LHCN-M2 (cell line): ENCODE data around the gene ASCC1. TPM values are rescaled to one million over a fixed set of nuclear protein-coding genes. Genes with fewer than 3 reads are reported as not detected.
A peak's percentile ranks its signal among the peaks of the same experiment; 100 is the strongest.

Source experiments
- DNase-seq: peaks from one replicate; pipeline ENCODE4 v3.0.0-alpha.2; 2012; ENCODE audit warnings: low read depth
- total RNA-seq: library from RNA; depleted of rRNA; stranded (reverse); fragments of >200 nt; gene quantifications from 2 replicates; pipeline ENCODE4 v1.2.3, GENCODE V29; 2014

ASCC1 gene
- total RNA-seq, 1 experiment from 2014 or later: 37.3 TPM

- no peak for DNase-seq
These were observed 132.2 kb downstream of the ASCC1 start for GRCh38 chr10:72083790-72084459.

- no peak for DNase-seq
These were observed 133.0 kb downstream of the ASCC1 start for GRCh38 chr10:72082856-72083789.

DNA sequence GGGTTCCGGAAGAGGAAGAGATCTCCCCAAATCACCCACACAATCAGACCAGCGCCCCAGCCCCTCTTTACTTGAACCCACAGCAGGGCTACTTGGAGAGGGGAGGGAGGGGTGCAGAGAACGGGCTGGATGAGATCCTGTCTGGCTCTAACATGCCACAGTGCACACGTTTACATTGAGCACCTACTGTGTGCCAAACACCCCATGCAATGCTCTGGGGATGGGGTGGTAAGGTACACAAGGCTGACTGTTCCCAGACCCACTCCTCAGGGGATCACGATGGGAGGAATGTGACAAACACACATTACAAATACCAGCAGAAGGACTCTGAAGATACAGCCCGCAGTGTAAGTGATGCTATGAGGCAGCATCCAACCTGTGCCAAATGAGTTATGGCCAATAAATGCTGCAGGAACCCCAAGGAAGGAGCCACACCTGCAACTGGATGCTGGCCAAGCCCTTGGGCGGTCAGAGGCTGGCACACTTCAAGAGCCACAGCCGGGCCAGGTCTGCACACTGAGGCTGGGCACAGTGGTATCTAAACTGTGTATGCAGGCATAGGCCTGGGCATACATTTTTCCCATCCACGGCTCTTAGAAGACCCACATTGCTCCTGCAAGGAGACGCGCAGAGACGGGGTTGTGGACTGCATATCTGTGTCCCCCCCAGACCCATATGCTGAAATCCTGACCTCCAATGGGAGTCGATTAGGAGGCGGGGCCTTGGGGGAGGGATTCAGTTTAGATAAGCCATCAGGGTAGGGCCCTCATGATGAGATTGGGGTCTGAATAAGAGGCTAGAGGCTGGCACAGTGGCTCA is 134.1 kb downstream of the ASCC1 start:
- DNase-seq: no peak

GRCh38 chr10:72081210-72081609 is 134.9 kb downstream of the ASCC1 start:
- no peak for DNase-seq

DNA sequence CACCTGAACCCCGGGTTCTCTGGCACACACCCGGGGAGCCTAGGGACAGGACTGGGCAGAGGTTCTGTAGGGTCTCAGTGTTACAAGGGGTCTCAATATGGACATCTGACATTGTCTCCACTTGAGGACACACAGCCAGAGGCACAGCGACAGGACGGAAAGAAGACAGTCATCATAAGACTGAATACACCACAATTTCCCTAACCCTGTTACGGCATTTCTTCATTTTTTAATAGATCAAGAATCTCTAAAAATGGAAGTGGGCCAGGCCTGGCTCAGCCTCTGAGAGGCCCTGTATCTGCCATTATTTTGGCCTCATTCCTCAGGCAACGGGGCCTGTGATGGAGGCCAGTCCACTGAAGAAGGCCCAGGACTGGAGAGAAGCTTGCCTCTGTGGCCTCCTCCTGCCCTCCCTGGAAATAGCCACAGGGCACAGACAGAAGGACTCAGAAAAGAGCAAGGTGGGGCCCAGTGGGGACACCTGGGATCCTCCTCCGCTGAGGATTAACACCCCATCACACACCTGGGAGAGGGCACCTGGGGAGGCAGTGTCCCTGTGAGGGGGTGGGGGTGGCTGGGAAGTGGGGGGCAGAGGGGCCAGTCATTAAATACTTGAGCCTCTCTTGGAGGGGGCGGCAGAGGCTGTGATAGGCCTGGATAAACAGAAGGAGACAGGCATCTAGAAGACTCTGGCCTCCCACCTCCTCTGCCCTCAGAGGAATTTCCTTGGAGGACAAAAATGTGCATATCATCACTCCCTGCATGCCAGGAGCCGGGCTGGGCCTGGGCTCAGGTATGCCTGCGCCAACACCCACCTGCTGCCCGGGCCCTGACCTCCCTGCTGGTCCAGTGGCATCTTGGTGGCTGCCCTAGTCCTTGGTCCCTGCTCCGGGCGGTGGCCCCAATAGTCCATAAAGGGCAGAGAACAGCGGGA is 135.8 kb downstream of the ASCC1 start:
- DNase-seq: no peak

DNA sequence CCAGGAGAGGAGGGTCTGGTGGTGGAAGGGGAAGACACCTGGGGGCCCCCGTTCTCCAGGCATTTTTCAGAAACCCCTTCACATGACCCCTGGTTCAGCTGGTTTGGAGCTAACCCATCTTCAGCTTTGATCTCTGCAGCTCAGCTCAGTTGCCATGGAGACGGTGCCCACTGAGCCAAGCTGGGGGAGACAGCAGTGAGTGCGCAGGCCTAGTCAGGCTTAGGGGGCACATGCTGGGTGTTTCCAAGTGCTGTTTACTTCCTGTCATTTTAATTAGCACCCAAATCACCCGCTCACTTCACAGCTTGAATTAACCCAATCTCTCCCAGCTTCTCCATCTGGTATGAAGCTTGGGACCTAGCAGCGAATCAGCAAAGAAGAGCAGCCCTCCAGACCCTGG is 136.7 kb downstream of the ASCC1 start:
- no peak for DNase-seq

GRCh38 chr10:72077275-72077990 is 138.6 kb downstream of the ASCC1 start:
- no peak for DNase-seq

- no peak for DNase-seq
These were observed 139.3 kb downstream of the ASCC1 start for GRCh38 chr10:72076756-72077155.

- no peak for DNase-seq
These were observed 140.5 kb downstream of the ASCC1 start for GRCh38 chr10:72075376-72076115.

GRCh38 chr10:72074574-72075375 is 141.3 kb downstream of the ASCC1 start:
- DNase-seq: no peak

DNA sequence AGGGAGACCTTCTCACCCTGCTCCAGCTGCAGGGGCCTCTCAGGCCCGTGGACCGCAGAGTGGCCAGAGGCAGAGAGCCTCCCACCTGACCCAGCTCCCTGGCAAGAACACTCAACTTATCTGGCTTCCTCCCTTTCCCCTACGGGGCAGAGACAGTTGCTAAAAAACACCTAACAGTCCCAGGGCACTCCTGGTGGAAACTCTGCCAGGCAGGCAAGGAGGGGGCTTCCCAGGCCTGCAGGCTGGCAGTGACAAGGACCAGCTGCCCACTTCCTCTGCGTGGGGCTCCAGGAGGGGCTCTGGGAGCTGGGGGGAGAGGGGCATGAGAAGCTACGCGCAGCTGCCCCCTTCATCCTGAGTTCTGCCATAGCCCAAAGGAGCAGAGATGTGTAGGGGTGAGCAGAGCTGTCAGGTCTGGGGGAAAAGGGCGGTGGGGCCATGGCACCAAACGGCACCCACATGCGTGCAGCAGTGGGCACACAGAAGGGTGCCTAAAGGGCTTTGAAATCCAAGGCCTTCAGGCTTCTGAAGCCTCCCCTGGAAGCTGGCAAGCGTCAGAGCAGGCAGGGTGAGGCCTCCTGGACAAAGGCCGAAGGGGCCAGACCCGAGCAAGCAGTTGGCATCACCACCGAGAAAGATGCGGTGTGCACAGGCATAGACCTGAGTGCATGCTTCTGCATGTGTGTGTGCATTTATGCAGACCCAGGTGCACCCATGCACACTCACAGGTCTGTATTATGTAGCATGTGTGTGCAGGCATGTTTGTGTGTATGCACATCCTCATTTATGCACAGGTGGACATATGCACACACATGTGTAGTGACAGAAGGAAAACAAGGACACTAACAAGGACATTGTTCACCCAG is 142.1 kb downstream of the ASCC1 start:
- no peak for DNase-seq

DNA sequence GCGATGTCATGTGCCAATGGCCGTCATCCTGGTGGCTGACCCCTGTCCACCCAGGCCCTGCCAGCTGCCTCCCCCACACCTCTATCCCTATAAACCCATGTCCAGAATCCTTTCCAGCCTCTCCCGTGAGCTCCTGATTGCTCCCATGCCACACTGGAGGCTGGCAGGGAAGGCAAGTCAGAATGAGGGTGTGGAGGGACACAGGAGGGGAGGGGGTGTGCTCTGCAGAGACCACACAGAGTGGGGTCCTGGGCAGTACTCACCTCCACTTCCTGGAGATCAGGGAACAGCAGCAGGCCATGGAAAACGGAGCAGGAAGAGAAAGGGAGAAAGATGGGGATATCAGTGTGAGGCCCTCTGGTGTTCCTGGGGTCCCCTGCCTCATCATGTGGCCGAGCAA is 143.4 kb downstream of the ASCC1 start:
- no peak for DNase-seq

DNA sequence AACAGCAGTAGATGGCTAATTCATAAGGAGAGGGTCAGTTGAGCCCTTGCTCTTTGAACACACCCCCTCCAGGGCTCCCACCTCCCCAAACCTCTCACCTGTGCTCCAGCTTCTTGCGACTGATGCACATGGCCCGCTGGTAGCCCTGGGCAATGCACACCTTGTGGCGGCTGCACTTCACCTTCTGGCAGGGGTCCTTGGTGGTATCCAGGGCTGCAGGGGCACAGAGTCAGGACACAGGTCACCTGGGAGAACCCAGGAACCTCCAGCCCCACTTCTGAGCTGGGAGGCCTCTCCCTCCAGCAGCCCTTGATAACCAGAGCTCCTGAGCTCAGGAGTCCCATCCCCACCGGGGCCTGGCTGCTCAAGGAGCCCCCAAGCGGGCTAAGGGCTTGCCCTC is 144.0 kb downstream of the ASCC1 start:
- no peak for DNase-seq

- no peak for DNase-seq
These were observed 146.1 kb downstream of the ASCC1 start for GRCh38 chr10:72069751-72070526.

DNA sequence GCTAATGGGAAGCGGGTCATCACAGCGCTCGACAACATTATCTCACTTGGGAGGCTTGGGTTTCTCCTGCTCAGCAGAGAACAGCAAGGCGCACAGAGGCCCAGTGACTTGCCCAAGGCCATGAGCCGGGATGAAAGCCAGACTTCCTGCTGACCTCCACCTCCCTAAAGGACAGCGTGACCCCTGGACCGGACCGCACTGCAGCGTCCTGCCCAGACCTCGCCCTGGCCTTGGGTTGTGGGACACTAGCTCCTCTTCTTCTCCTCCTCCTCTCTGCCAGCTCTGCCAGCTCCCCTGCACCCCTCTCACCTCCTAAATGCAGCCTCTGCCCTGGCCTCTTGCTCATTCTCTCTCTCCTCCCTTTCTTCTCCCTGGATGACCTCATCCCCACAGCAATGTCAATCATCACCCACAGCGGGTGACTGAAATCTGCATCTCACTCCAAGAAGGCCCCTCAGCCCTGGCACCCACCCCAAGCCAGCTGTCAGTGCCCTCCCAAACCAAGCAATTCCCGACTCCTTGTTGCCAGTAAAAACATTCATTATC is 147.1 kb downstream of the ASCC1 start:
- peak; percentile 27 for DNase-seq

- DNase-seq: no peak
These were observed 147.8 kb downstream of the ASCC1 start for GRCh38 chr10:72068126-72068765.
